ENCODE results near the gene EXOC3L4. TPM values are rescaled to one million over a fixed set of nuclear protein-coding genes. Genes with fewer than 3 reads are reported as not detected.

Gene EXOC3L4
- total RNA-seq, 4 donors from 2014 or later: 0.64 to 0.75 TPM; not detected in 2

DNA sequence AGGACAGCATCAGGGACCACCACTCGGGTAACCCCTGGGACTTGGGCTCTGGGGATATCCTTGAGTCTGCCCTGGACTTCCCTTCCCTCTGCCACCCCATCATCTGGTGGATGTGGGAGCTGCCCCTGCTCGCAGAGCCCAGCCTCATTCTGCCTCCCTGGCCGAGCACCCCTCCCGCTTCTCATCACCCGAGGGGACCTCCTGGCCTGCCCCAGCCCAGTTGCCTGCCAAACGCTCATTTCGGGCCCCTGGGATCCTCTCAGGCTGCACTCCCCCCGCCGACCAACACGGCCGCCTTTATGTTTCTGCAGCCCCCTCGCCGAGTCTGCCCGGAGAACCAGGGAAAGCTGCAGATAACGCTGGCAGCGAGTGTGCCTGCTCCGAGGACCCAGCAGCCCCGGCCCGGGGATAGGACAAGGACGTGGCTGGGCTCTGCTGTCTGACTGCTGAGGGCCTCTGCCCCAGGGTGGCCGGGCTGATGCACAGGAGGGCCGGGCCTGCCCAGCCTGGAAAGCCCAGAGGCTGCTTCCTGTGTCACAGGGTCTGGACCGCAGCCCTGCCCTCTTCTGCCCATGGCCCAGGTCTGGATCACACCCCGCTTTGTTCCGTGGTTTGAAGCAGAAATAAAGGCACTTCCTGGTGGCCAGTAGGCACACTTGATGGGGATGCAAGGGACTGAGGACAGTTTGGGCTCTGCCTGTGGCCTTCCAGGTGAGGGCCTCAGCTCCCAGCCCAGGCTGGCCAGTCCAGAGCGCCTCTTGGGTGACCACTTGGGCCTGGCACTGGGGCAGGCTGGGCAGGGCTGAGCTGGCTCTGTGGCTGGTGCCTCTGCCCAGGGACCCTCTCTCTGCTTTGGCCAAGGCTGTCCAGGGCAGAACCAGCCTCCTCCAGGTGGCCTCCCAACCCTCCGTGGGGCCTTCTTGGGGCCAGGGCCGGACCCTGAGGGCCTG lies 4.9 kb upstream of the EXOC3L4 start:
- 82 to 86% methylated on average over 22 to 25 of the region's 28 CpGs for WGBS, 2 donors
- H3K4me3 ChIP-seq (ENCODE audit: low read depth, poor library complexity, severe bottlenecking): no peak overlapping the region
- DNase-seq (ENCODE audit: low spot score in 2 of 2): no peak
- intact Hi-C loops (cut with DNase I; ENCODE audit: low total_unique reads): no loop called here
- TF ChIP-seq, protein P1, sequence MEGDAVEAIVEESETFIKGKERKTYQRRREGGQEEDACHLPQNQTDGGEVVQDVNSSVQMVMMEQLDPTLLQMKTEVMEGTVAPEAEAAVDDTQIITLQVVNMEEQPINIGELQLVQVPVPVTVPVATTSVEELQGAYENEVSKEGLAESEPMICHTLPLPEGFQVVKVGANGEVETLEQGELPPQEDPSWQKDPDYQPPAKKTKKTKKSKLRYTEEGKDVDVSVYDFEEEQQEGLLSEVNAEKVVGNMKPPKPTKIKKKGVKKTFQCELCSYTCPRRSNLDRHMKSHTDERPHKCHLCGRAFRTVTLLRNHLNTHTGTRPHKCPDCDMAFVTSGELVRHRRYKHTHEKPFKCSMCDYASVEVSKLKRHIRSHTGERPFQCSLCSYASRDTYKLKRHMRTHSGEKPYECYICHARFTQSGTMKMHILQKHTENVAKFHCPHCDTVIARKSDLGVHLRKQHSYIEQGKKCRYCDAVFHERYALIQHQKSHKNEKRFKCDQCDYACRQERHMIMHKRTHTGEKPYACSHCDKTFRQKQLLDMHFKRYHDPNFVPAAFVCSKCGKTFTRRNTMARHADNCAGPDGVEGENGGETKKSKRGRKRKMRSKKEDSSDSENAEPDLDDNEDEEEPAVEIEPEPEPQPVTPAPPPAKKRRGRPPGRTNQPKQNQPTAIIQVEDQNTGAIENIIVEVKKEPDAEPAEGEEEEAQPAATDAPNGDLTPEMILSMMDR (IDR thresholded peaks at IDR 0.05): no peak
- TF ChIP-seq POLR2A (IDR thresholded peaks at IDR 0.05): no peak

DNA sequence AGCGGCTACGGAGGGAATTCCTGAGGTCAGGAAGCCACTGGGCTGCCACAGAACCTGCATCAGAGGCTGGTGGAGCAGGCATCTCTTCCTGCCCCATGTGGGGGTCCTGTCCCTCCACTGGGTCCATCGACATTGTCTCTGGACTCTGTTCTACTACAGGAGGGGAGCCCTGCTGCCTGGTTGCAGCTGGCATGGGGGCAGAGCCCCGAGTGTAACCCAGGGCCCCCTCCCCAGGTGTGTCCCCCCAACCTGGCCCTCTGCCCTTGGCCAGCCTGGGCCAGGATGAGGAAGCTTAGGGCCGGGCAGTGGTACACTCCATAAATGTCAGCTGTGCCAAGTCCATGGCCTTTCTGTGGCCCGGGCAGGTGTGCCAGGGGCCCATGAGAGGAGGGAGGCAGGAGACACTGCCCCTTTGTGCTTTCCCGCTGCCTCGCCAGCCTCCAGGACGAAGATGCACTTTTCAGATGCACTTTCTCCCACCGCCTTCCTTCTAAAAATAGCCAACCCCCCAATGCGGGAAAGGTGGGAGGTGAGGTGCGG lies 4.0 kb upstream of the EXOC3L4 start:
- WGBS, 2 donors: 87 to 89% methylated on average over 12 of the region's 12 CpGs
- H3K4me3 ChIP-seq (ENCODE audit: low read depth, poor library complexity, severe bottlenecking): no peak overlapping the region
- intact Hi-C loops (cut with DNase I; ENCODE audit: low total_unique reads): no loop called here
- TF ChIP-seq, protein P1 (IDR thresholded peaks at IDR 0.05): no peak
- no peak for TF ChIP-seq POLR2A (IDR thresholded peaks at IDR 0.05)
- DNase-seq (ENCODE audit: low spot score in 2 of 2): no peak

DNA sequence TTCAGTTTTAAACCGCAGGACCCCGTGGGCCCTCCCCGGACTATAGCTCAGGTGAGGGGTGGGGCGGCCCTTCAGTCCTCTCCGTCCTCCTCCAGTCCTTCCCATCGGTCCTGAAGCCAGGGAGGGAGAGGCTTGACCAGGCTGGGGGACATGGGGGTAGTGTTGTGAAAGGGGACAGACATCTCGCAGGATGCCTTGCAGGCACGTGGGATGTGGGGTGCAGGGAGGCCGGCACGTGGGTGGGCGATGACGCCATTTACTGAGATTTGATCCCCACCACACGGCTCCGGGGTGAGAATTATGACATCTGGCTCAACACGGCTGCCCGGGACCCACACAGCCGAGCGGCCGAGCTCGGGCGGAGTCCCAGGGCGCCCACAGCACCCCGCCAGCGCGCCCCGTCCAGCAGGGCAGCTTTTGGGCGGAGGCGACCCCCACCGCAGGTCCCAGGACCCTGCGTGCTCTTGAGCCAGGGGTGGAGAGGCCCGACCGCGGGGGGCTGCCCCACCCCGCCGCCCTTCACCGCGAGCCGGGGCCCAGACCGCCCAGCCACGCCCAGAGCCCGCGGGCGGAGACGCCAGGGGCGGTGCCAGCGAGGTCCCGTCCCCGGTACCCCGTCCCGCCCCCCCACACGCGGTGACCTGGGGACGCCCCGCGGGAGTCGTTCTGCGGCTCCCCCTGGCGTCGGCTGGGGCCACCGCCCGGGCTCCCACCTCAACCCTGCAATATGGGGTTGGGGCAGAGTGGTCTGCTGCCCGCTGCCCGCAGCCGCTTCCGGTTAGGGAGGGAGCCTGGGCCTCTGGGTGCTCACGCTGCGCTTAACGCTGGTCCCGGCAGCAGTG lies 3.3 kb upstream of the EXOC3L4 start:
- intact Hi-C loops (cut with DNase I; ENCODE audit: low total_unique reads): no loop called here
- DNase-seq (ENCODE audit: low spot score in 2 of 2): no peak
- 26 to 32% methylated on average over 15 of the region's 69 CpGs for WGBS, 2 donors
- TF ChIP-seq, protein P1 (IDR thresholded peaks at IDR 0.05): no peak
- TF ChIP-seq POLR2A (IDR thresholded peaks at IDR 0.05): no peak
- no peak overlapping the region for H3K4me3 ChIP-seq (ENCODE audit: low read depth, poor library complexity, severe bottlenecking)

DNA sequence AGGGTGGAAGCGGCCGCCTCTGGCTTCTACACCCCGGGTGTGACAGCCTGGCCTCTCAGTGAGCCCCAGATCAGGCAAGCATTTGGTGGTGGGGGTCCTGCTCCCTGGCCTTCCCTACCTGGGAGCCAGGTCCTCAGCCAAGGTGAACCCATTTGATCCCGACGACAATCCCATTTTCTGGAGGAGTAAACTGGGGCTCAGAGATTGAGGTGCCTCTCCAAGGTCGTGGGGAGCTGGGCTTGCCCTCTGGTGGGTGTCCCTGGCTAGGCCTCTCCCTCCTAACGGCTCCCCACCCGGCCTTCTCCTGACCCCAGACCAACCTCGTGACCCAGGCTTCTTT lies 2.7 kb upstream of the EXOC3L4 start:
- no peak for TF ChIP-seq POLR2A (IDR thresholded peaks at IDR 0.05)
- TF ChIP-seq, protein P1 (IDR thresholded peaks at IDR 0.05): no peak
- WGBS, 2 donors: 45 to 61% methylated on average over 9 of the region's 9 CpGs

DNA sequence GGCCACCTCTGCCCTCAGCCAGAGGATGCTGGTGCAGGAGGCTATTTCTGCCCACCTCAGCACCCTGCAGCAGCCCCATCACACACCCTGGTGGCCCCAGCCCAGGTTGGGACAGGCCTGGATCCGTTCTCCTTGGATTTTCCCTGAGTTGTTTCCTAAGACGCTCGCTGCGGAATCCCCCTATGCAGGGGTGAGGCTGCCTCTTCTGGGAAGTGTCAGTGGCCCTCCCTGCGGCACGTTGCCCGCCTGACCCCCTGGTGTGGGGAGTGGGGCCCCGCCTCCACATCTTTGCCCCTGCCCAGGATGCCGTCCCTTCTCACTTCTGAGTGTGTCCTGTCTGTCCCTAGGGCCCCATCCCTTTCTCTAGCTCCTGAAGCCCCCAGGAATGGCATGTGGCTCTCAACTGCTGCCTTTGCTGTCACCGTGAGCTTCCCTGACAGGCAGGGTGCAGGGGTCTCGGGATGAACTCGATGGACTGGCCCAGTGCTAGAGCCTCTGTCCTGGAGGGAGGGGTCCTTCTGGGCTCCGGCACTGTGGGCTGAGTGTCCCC lies 594 bp upstream of the EXOC3L4 start:
- DNase-seq (ENCODE audit: low spot score in 2 of 2): no peak
- WGBS, 2 donors: 52 to 62% methylated on average over 10 to 13 of the region's 13 CpGs
- no peak overlapping the region for H3K4me3 ChIP-seq (ENCODE audit: low read depth, poor library complexity, severe bottlenecking)
- intact Hi-C loops (cut with DNase I; ENCODE audit: low total_unique reads): no loop called here
- no peak for TF ChIP-seq POLR2A (IDR thresholded peaks at IDR 0.05)
- TF ChIP-seq, protein P1 (IDR thresholded peaks at IDR 0.05): no peak

More for the DNA sequence above, 2.7 kb upstream of the EXOC3L4 start:
- intact Hi-C loops (cut with DNase I; ENCODE audit: low total_unique reads): no loop called here
- no peak overlapping the region for H3K4me3 ChIP-seq (ENCODE audit: low read depth, poor library complexity, severe bottlenecking)
- no peak for DNase-seq (ENCODE audit: low spot score in 2 of 2)

All from lower leg skin (tissue), 4 donors.